ENCODE data around the gene UBN1.
"Not testable (repeated sequence)": the region's sequence is repeated elsewhere in the genome, so short reads cannot be mapped to it uniquely, and the experiment has no call there.

UBN1 gene

GRCh38 chr16:4927661-4928060 lies 80.4 kb downstream of the UBN1 start:
- TF ChIP-seq CTCF (conservative IDR thresholded peaks at IDR 0.05; ENCODE audit: control insufficient read depth, insufficient read depth, low read depth, low read length), result no peak
- no peak overlapping the region for H3K4me3 ChIP-seq (ENCODE audit: control insufficient read depth, low read depth, low read length)
- DNase-seq (ENCODE audit: low read depth), result no peak

GRCh38 chr16:4928227-4928626 lies 80.9 kb downstream of the UBN1 start:
- no peak for TF ChIP-seq CTCF (conservative IDR thresholded peaks at IDR 0.05; ENCODE audit: control insufficient read depth, insufficient read depth, low read depth, low read length)
- H3K4me3 ChIP-seq (ENCODE audit: control insufficient read depth, low read depth, low read length), result no peak overlapping the region

GRCh38 chr16:4929619-4930018 lies 82.3 kb downstream of the UBN1 start:
- not testable (repeated sequence) for DNase-seq (ENCODE audit: low read depth)

More at GRCh38 chr16:4928227-4928626, 80.9 kb downstream of the UBN1 start:
- no peak for DNase-seq (ENCODE audit: low read depth)

GRCh38 chr16:4931381-4931780 lies 84.1 kb downstream of the UBN1 start:
- no peak for TF ChIP-seq CTCF (conservative IDR thresholded peaks at IDR 0.05; ENCODE audit: control insufficient read depth, insufficient read depth, low read depth, low read length)
- no peak for DNase-seq (ENCODE audit: low read depth)
- no peak overlapping the region for H3K4me3 ChIP-seq (ENCODE audit: control insufficient read depth, low read depth, low read length)

More at GRCh38 chr16:4929619-4930018, 82.3 kb downstream of the UBN1 start:
- H3K4me3 ChIP-seq (ENCODE audit: control insufficient read depth, low read depth, low read length), result not testable (repeated sequence)

Data from fibroblast of mammary gland (primary cell).